Occipital lobe (tissue), 2 donors: Measurements from ENCODE around the gene NUP50. TPM values are rescaled to one million over a fixed set of nuclear protein-coding genes. Genes with fewer than 3 reads are reported as not detected.

Experiments
- DNase-seq: peaks from one replicate; lab custom pipeline; 2025; lab: John Stamatoyannopoulos, UW
- total RNA-seq: library from RNA; depleted of rRNA; stranded (reverse); fragments of >200 nt; gene quantifications from one replicate; pipeline ENCODE4 v1.2.3, GENCODE V29; 2014

NUP50 gene
- total RNA-seq, result 65.4 TPM

DNA sequence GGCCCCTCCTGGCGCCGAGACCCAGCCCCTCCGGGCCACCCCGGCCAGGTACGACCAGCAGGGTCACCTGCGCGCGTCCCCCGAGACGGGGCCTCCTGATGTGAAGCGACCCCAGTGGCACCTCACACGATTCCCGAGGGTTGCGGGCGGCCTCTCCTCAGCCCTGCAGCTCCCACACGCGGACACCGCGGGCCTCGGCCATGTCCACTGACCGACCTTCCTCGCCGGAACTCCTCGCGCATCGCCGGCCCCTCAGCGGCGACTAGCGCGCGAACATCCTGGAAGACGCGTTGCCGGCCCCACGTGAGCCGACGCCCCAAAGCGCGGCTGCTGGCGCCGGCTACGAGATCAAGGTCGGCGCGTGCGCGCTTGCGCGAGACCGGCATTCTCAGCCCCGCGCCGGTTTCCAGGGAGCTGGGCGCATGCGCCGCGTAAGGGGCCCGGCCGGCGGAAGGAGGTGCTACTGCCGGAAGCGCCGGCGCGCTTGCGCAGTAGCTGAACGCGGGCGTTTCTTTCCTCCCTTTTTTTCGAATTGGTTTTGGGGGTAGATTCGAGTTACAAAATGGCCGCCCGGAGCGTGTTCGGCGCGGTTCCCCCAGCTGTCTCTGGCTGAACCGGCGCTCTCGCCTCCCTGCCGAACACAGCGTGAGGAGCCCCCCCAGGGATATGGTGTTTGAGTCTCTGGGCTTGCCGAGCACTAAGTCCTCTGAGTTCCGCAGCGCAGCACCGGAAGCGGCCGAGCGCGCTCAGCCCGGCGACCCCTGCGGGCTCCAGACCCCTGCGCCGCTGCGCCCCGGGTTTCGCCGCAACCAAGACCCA is at the start of gene NUP50:
TSS of gene NUP50 (plus strand) at position 475 of the 819 bp plus-strand sequence. CDS start 4,253 bp downstream, outside the sequence.
- peak; percentile 82 for DNase-seq

- no peak for DNase-seq
These were observed 43.3 kb upstream of the NUP50 start for GRCh38 chr22:45120440-45120839.

GRCh38 chr22:45120931-45121330 is 42.8 kb upstream of the NUP50 start:
- no peak for DNase-seq

- DNase-seq, result no peak
These were observed 39.4 kb upstream of the NUP50 start for GRCh38 chr22:45124176-45124847.

GRCh38 chr22:45125188-45125587 is 38.5 kb upstream of the NUP50 start:
- DNase-seq, result peak; percentile 23

DNA sequence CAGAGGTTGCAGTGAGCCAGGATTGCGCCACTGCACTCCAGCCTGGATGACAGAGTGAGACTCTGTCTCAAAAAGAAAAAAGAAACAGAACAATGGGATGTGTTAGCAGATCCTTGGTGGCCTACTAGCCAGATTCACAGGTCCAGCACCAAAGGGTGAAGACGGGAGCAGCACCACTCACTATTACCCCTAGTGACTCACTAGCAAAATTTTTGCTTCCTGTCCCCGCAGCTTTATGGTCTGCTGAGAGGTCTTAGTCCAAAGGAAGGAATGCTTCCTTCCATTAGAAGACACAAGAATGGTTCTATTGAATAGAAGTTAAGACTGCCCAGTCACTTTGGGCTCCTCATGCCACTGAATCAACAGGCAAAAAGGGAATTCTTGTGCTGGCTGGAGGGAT is 35.9 kb upstream of the NUP50 start:
- no peak for DNase-seq

DNA sequence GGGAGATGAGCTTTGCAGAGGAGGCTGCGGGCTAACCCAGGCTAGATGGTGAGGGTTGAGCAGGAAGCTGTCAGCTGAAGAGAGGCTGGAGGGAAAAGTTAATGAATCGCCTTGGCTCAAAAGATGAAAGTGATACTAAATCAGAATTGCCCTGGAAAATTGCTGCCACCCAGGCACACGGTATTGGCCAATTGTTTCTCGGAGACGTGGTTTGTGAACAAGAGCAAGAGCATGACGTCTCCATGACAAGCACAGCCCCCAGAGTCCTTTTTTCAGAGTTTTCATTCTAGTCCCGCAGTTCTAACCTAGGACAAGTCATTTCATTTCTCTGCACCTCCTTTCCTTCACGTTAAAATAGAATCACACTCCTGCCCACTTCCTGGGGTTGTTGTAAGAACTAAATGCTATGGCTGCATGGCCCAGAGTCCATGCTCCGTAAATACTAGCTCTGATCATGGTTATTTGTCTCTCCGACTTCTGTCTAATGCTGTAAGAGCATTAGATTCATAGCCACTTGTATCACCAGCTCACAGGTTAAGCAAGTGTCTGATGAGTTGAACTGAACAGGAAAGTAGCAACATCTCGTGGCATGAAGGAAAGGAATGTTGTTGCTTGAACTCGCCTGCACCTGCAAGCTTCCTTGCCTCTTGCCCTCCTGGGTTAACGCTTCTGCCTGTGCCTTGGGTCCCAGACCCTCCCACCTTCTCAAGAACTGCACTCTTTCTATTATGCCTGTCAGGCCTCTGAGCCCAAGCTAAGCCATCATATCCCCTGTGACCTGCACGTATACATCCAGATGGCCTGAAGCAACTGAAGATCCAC is 33.8 kb upstream of the NUP50 start:
- DNase-seq, result no peak

- no peak for DNase-seq
These were observed 32.8 kb upstream of the NUP50 start for GRCh38 chr22:45130891-45131290.

GRCh38 chr22:45131749-45132148 is 32.0 kb upstream of the NUP50 start:
- DNase-seq, result no peak

DNA sequence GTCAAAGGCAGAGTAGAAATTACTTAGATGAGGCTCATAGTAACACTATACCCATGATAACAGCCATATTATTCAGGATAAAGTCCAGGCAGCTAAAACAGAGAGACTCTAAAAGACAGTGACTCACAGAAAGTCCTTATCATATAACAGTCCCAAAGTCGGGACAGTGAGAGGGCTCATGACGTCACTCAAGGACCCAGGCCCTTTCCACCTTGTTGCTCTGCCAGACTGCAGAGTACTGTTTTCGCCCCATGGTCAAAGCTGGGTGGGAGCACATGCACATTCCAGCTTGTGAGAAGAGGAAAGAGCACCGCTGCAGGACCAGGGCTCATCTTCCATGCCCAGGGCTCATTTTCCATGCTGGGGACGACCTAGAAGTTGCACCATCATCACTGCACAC is 29.4 kb upstream of the NUP50 start:
- DNase-seq, result no peak

- no peak for DNase-seq
These were observed 27.1 kb upstream of the NUP50 start for GRCh38 chr22:45136594-45136993.

- no peak for DNase-seq
These were observed 24.0 kb upstream of the NUP50 start for GRCh38 chr22:45139693-45140092.

DNA sequence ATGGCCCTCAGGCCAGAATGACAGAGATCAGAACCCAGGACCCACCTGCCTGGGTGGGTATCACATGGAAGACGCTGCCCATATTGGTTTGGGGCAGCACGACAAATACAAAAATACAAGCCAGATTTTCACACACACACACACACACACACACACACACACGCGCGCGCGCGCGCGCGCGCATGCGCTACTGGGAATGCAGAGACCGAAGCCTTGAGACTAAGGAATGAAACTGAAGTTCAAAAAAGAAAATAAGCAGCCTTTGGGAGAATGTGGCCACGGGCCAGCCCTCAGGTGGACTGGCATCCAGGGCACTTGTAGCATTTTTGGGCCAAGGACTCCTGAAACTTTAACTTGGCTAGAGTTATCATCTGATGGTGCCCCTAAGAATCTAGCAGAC is 21.3 kb upstream of the NUP50 start:
- DNase-seq, result no peak

DNA sequence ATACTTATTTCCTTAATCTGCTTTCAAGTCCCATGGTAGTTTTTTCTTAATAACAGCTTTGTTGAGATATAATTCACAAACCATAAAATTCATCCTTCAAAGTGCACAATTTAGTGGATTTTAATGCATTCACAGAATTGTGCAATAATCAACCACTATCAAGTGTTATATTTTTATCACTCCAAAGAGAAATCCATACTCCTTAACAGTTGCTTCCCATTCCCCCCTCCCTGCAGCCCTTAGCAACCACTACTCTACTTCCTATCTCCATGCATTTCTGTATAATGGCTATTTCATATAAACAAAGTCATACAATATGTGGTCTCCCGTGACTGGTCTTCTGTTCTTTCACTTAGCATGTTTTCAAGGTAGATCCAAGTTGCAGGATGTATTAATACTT is 18.8 kb upstream of the NUP50 start:
- DNase-seq, result no peak

GRCh38 chr22:45149671-45150070 is 14.1 kb upstream of the NUP50 start:
- DNase-seq, result no peak

GRCh38 chr22:45150139-45150538 is 13.6 kb upstream of the NUP50 start:
- no peak for DNase-seq

GRCh38 chr22:45151503-45151902 is 12.2 kb upstream of the NUP50 start:
- no peak for DNase-seq

DNA sequence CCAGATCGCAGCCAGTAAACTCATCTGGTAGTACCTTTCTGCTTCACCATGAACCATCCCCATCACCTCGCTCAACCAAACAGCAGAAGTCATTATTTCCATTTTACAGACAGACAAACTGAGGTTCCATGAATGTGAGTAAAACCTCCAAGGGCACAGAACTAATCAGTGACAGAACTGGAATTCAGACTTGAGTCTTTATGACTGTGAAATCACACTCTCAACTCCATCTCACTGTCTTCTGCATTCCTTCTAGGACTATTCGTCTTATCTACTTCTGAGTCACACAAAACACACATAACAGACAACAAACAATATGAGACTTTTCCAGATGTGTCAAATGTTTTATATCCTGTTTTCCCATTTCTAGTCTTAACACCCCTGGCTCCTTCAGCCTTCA is 9.3 kb upstream of the NUP50 start:
- DNase-seq, result no peak

GRCh38 chr22:45155050-45155840 is 8.5 kb upstream of the NUP50 start:
- no peak for DNase-seq

DNA sequence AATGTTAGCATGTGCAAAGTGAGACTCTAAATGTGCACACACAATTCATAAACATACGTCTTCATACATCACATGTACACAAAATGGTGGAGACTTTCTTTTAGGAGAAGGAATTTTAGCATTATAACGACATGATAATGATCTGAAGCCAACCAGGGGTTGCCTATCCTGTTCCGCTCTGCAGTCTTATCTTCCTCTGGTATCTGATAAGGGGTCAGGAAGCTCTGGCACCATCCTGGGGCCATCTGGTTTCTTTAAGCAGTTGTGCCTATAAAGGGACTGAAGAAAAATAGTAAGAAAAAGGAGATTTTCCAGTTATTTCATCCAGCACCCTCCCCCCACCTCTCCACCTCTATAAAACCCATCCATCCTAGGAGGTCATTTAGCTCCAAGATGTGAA is 5.8 kb upstream of the NUP50 start:
- no peak for DNase-seq
